M059J (cell line): ENCODE measurements around the gene LYPLA2. TPM values are rescaled to one million over a fixed set of nuclear protein-coding genes. Genes with fewer than 3 reads are reported as not detected.
A peak's percentile ranks its signal among the peaks of the same experiment; 100 is the strongest.

Experiments used
- DNase-seq: peaks from one replicate; pipeline ENCODE4 v3.0.0-alpha.2; 2012; ENCODE audit warnings: low read depth
- total RNA-seq: library from RNA; depleted of rRNA; stranded (reverse); fragments of >200 nt; shearing (Covaris generic); gene quantifications from 2 replicates; pipeline ENCODE4 v1.2.3, GENCODE V29; 2014; rRNA removed

Gene LYPLA2
- total RNA-seq: 52.5 and 71.7 TPM in 2 replicates

- peak; percentile 93 for DNase-seq
Measured at GRCh38 chr1:23790696-23791515, at the start of gene LYPLA2. Gene LYPLA2, plus strand, starts transcription at chr1:23791145. Its CDS starts 1,538 bp downstream, at chr1:23792683.

GRCh38 chr1:23741609-23742008, 49.3 kb upstream of the LYPLA2 start:
- DNase-seq: no peak

GRCh38 chr1:23742670-23743286, 48.2 kb upstream of the LYPLA2 start:
- DNase-seq: no peak

GRCh38 chr1:23743287-23744152, 47.4 kb upstream of the LYPLA2 start, which contains the start of gene ELOA:
Gene ELOA, plus strand, starts transcription at chr1:23743471. Its CDS starts 33 bp downstream, at chr1:23743504.
- DNase-seq: peak; percentile 70

- peak; percentile 39 for DNase-seq
Measured at GRCh38 chr1:23745515-23745914, 45.4 kb upstream of the LYPLA2 start.

DNA sequence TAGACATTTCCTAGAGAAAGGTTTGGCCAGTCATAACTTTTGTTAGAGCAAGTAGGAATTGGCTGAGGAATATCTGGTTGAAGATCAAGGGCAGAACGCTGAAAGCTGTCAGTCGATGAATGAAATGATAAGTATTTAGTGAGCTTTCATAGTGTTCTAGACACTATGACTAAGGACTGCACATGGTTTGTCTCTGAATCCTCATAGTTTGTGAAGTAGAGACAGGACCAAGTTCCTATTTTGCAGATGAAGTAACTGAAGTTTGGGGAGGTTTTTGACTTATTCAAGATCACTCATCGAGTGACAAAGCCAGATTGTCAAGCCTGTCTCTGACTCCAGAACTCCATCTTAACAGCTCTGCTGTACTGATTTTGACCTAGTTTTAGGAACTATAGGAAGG, 42.9 kb upstream of the LYPLA2 start:
- DNase-seq: no peak

DNA sequence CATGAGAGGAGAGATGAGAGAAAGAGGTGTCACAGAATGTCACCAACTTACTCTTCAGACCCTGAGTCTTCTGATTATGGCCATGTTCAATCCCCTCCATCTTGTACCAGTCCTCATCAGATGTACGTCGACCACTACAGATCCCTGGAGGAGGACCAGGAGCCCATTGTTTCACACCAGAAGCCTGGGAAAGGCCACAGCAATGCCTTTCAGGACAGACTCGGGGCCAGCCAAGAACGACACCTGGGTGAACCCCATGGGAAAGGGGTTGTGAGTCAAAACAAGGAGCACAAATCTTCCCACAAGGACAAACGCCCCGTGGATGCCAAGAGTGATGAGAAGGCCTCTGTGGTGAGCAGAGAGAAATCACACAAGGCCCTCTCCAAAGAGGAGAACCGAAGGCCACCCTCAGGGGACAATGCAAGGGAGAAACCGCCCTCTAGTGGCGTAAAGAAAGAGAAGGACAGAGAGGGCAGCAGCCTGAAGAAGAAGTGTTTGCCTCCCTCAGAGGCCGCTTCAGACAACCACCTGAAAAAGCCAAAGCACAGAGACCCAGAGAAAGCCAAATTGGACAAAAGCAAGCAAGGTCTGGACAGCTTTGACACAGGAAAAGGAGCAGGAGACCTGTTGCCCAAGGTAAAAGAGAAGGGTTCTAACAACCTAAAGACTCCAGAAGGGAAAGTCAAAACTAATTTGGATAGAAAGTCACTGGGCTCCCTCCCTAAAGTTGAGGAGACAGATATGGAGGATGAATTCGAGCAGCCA, 39.7 kb upstream of the LYPLA2 start:
- peak; percentile 67 for DNase-seq

DNA sequence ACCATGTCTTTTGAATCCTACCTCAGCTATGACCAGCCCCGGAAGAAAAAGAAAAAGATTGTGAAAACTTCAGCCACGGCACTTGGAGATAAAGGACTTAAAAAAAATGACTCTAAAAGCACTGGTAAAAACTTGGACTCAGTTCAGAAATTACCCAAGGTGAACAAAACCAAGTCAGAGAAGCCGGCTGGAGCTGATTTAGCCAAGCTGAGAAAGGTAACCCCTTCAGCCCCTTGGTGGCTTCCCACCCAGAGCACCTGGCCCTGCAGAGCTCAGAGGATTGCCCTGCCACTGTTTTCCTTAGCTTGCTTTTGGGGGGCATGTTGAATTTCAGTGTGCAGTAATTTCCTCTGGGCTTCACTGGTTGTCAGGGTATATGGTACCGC, 39.1 kb upstream of the LYPLA2 start:
- no peak for DNase-seq

DNA sequence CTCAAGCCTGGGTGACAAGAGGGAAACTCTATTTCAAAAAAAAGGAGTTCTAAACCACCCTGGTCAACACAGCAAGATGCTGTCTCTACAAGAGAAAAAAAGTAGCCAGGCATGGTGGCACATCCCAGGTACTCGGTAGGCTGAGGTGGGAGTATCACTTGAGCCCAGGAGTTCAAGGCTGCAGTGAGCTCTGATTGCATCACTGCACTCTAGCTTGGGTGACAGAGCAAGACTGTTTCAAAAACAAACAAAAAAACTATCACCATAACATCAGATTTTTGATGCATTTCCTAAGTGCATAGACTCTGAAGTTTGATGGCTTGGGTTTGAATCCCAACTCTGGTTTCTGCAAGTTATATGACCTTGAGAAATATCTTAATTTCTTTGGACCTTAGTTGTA, 38.0 kb upstream of the LYPLA2 start:
- no peak for DNase-seq

DNA sequence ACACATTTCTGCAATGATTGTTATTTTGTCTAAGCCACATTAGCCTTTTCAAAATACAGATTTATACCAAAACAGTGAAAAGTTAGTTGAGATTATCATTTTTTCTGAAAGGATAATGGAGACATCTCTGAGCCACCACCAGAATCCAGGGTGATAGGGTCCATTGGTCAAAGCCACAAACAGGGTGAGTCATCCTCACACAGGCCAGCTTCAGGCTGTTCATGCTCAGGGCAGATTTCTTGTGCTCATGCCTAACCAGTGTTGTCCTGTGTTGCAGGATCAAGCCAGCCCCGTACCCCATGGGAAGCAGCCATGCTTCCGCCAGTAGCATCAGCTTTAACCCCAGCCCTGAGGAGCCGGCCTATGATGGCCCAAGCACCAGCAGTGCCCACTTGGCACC, 34.3 kb upstream of the LYPLA2 start:
- peak; percentile 83 for DNase-seq

DNA sequence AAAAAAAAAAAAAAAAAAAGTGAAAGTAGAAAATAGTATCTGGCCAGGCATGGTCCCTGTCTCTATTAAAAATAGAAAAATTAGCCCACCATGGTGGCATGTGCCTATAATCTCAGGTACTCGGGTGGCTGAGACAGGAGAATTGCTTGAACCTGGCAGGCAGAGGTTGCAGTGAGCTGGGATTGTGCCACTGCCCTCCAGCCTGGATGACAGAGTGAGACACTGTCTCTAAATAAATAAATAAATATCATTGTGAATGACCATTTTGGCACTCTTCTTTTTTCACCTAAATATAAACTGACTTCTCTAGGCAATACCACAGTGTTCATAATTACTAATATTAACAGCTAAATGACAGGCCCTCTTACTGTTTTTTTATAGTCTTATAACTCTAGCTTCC, 33.1 kb upstream of the LYPLA2 start:
- DNase-seq: no peak

DNA sequence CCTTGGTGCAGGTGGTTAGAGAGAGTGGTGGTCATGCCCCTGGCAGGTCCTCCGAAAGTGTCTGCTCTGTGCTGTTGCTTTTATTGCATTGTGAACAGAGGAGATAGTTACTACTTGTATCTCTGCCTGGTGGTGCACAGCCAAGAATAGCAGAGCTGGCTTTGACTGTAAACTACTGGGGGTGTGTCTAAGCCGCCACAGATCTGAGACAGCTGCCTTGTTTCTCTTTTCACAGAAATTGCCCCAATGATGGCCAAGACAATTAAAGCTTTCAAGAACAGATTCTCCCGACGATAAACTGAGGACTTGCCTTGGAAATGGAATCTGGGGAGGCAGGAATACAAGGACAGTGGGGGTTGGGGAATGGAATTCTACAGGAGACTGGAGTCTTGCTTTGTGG, 31.7 kb upstream of the LYPLA2 start:
- no peak for DNase-seq

GRCh38 chr1:23763041-23763577, 27.8 kb upstream of the LYPLA2 start:
- DNase-seq: no peak

GRCh38 chr1:23768733-23769132, 22.2 kb upstream of the LYPLA2 start:
- DNase-seq: no peak

DNA sequence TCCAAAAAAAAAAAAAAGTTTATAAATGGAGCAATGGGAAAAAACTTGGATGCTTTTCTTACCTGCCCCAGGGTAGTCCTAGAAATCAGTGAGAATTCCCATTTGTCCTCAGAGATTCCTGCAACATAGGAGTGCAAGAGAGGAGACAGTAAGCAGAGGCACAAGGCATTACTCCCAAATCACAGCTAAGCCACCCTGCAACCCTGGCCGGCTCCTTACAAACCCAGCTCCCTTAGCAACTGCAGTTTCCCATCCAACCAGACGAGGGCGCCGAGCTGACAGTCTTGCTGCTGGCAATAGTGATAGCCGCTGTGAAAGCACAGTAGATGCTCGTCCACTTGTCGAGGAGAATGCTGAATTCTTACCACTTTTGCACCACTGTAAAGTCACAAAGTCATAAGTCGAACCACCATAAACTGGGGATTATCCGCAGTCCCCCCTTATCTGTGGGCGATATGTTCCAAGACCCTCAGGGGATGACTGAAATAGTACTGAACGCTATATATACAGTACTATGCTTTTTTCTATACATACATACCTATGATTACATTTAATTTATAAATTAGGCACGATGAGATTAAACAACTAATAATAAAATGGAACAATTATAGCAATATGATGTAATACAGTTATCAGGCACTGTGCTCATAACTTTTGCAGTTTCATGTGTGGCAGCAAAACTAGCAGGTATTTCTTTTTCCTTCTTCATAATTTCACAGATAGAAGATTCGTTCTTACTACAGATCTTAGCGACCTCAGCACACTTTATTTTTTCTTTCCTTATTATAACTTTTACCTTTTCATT, 18.7 kb upstream of the LYPLA2 start:
- DNase-seq: peak; percentile 82

DNA sequence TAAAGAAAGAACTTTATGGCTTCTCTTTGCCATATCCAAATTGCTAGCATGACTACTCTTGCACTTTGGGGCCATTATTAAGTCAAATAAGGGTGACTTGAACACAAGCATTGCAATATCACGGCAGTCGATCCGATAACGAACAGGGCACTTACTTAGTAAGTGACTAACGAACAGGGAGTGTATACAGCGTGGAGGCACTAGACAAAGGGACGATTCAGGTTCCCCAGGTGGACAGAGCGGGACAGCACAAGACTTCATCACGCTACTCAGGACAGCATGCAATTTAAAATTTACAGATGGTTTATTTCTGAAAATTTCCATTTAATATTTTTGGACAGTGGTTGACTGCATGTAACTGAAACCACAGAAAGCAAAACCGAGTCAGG, 18.1 kb upstream of the LYPLA2 start:
- no peak for DNase-seq

DNA sequence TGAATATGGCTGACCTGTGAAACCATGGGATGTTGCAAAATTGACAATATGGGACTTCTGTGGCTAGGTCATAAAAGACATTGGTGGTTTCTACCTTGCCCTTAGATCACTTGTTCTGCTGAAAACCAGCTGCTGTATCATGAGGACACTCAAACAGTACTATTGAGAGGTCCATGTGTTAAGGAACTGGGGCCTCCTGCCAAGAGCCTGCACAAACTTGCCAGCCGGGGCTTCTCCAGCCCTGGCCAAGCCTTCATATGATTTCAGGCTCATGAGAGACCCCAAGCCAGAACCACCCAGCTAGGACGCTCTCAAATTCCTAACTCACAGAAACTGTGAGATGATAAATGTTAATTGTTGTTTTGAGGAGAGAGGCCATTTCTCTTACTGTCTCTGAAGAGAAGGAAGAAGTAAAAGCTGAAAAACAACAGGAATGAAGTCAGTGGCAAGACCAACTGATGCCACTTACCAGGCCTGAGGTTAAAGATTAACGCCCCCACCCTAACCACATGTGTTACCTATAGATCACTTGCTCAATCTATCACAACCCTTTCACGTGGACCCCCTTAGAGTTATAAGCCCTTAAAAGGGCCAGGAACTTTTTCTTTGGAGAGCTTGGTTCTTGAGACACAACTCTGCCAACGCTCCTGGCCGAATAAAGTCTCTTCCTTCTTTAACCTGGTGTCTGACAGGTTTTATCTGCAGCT, 16.6 kb upstream of the LYPLA2 start:
- no peak for DNase-seq

DNA sequence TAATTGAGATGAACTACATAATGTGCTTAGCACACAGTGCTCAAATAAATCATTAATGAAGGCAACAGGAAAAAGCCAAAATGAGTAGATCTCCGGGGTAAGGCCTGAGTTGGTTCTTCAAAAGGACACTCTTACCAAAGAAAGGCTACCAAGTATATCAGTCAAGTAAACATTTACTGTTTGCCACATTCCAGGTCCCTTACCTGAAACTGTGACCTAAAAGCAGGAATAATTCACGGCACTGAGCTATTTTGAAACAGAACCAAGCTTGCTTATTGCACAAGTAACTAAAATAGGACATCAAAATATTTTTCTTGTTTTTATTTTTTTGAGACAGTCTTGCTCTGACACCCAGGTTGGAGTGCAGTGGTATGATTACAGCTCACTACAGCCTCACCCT, 14.7 kb upstream of the LYPLA2 start:
- DNase-seq: no peak

- DNase-seq: peak; percentile 80
Measured at GRCh38 chr1:23777979-23778814, 12.7 kb upstream of the LYPLA2 start, which contains the start of gene PITHD1. Gene PITHD1, plus strand, starts transcription at chr1:23778418. Its CDS starts 98 bp downstream, at chr1:23778516.
